ENCODE measurements around the gene KCNA10.

DNA sequence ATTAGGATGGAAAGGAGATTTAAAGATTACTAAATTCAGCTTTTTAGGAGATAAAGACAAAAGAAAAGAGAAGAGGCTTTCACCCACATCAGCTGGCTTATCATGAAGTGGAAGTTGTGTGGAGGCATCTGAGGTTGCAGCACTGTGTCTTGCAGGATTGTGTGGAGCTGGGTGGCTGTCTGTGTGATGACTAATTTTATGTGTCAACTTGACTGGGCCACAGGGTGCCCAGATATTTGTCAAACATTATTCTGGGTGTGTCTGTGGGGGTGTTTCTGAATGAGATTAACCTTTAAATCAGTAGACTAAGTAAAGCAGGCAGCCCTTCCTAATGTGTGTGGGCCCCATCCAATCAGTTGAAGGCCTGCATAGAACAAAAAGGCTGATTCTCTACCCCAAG is 3.9 kb downstream of the KCNA10 start:
- TF ChIP-seq, protein P1, sequence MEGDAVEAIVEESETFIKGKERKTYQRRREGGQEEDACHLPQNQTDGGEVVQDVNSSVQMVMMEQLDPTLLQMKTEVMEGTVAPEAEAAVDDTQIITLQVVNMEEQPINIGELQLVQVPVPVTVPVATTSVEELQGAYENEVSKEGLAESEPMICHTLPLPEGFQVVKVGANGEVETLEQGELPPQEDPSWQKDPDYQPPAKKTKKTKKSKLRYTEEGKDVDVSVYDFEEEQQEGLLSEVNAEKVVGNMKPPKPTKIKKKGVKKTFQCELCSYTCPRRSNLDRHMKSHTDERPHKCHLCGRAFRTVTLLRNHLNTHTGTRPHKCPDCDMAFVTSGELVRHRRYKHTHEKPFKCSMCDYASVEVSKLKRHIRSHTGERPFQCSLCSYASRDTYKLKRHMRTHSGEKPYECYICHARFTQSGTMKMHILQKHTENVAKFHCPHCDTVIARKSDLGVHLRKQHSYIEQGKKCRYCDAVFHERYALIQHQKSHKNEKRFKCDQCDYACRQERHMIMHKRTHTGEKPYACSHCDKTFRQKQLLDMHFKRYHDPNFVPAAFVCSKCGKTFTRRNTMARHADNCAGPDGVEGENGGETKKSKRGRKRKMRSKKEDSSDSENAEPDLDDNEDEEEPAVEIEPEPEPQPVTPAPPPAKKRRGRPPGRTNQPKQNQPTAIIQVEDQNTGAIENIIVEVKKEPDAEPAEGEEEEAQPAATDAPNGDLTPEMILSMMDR (conservative IDR thresholded peaks at IDR 0.05; ENCODE audit: low read depth, low read length): no peak
- TF ChIP-seq EZH2 (IDR thresholded peaks at IDR 0.05; ENCODE audit: low read length, unreplicated experiment) (no peak), EZH2phosphoT487 (IDR thresholded peaks at IDR 0.05; ENCODE audit: borderline replicate concordance, low read length) (no peak)
